ENCODE data around the gene PSMC1.
"Not testable (repeated sequence)": the region's sequence is repeated elsewhere in the genome, so short reads cannot be mapped to it uniquely, and the experiment has no call there.

PSMC1 gene

DNA sequence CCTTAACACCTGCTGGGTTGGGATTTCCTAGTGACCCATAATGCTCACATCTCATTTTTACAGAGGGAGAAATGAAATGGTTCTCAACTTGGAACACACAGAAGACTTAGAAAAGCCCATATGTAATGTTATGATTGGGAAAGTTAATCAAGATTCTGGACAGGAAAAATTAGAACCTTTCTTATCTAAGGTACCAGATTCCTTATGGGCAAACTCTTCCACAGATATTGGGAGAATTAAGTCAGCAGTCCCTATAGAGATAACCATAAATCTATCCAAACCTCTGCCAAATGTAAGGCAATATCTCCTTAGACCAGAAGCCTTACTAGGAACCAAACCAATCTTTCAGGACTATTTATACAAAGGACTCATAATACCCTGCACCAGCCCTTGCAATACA lies 13.9 kb upstream of the PSMC1 start:
- TF ChIP-seq, protein P1, sequence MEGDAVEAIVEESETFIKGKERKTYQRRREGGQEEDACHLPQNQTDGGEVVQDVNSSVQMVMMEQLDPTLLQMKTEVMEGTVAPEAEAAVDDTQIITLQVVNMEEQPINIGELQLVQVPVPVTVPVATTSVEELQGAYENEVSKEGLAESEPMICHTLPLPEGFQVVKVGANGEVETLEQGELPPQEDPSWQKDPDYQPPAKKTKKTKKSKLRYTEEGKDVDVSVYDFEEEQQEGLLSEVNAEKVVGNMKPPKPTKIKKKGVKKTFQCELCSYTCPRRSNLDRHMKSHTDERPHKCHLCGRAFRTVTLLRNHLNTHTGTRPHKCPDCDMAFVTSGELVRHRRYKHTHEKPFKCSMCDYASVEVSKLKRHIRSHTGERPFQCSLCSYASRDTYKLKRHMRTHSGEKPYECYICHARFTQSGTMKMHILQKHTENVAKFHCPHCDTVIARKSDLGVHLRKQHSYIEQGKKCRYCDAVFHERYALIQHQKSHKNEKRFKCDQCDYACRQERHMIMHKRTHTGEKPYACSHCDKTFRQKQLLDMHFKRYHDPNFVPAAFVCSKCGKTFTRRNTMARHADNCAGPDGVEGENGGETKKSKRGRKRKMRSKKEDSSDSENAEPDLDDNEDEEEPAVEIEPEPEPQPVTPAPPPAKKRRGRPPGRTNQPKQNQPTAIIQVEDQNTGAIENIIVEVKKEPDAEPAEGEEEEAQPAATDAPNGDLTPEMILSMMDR (IDR thresholded peaks at IDR 0.05; ENCODE audit: extremely low read depth, insufficient read depth, missing control alignments) = no peak
- in situ Hi-C loops (cut with MboI; ENCODE audit: low pct_unique_long_range_greater_than_20kb, low sequenced_read_pairs, unreplicated experiment) = loop anchor here (25.0 kb wide), 1 partner anchor 1230 kb away; no protein-coding TSS in a partner anchor
- no peak for DNase-seq (ENCODE audit: low spot score)

DNA sequence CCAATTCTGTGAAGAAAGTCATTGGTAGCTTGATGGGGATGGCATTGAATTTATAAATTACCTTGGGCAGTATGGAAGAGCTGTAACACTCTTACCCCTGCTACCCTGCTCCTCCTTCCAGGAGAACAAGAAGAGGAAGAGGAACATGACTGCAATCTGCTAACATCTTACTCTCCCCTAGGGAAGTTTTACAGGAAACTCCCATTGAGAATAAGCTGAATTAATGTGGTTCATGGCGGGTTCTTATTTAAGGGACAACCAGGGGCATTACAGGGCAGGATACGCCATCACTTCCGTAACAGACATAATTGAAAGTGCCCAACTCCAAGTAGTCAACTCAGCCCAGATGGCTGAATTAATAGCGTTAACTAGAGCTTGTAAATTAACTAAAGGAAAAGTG lies 9.4 kb upstream of the PSMC1 start:
- in situ Hi-C loops (cut with MboI; ENCODE audit: low pct_unique_long_range_greater_than_20kb, low sequenced_read_pairs, unreplicated experiment) = loop anchor here (25.0 kb wide), 1 partner anchor 1235 kb away; no protein-coding TSS in a partner anchor
- no peak for DNase-seq (ENCODE audit: low spot score)
- TF ChIP-seq, protein P1 (IDR thresholded peaks at IDR 0.05; ENCODE audit: extremely low read depth, insufficient read depth, missing control alignments) = no peak

DNA sequence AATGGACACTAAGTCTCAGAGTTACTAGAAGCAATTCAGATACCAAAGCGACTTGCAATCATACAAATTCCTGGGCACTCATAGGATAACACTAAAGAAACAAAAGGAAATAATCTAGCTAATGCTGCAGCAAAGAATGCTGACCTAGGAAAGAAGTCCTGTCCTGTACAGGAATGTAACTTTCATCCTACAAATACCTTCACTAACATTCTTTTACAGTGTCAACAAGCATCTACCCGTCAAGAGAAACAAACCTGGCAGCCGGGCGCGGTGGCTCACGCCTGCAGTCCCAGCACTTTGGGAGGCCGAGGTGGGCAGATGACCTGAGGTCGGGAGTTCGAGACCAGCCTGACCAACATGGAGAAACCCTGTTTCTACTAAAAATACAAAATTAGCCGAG lies 8.9 kb upstream of the PSMC1 start:
- in situ Hi-C loops (cut with MboI; ENCODE audit: low pct_unique_long_range_greater_than_20kb, low sequenced_read_pairs, unreplicated experiment) = loop anchor here (25.0 kb wide), 1 partner anchor 1235 kb away; no protein-coding TSS in a partner anchor
- not testable (repeated sequence) for DNase-seq (ENCODE audit: low spot score)

DNA sequence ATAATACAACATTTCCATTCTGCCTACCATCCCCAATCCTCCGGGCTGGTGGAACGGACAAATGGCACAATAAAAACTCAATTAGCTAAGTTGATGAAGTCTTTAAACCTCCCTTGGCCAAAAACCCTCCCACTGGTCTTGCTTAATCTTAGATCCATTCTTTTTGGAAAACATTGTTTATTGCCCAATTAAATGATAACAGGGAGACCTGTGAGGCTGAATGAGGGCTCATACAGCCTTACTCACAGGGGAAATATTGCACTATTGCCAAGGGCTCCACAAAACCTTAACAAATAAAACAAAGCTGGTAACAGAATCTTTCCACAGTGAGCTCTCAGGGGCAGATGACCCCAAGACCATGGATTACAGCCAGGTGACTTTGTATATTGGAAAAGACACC lies 7.8 kb upstream of the PSMC1 start:
- TF ChIP-seq, protein P1 (IDR thresholded peaks at IDR 0.05; ENCODE audit: extremely low read depth, insufficient read depth, missing control alignments) = no peak
- DNase-seq (ENCODE audit: low spot score) = no peak
- in situ Hi-C loops (cut with MboI; ENCODE audit: low pct_unique_long_range_greater_than_20kb, low sequenced_read_pairs, unreplicated experiment) = loop anchor here (25.0 kb wide), 1 partner anchor 1236 kb away; no protein-coding TSS in a partner anchor

DNA sequence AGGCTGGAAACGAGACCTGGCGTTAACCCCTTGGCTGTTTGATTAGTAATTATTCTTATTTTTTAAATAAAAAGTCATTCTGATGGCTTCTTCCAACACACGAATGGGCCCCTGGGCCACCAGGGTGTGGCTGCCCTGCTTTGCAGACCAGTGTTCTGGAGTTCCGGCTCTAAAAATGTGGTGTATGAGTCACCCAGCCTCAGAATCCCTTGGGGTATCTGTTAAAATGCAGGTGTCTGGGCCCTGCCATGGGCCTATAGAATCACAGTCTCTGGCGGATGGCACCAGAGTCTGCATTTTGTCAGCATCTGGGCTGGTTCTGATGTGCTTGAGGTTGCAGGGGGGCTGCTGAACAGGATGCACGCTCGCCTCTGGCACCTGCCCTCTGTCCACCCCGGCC lies 2.5 kb upstream of the PSMC1 start:
- in situ Hi-C loops (cut with MboI; ENCODE audit: low pct_unique_long_range_greater_than_20kb, low sequenced_read_pairs, unreplicated experiment) = no loop called here
- no peak for DNase-seq (ENCODE audit: low spot score)
- TF ChIP-seq, protein P1 (IDR thresholded peaks at IDR 0.05; ENCODE audit: extremely low read depth, insufficient read depth, missing control alignments) = no peak

DNA sequence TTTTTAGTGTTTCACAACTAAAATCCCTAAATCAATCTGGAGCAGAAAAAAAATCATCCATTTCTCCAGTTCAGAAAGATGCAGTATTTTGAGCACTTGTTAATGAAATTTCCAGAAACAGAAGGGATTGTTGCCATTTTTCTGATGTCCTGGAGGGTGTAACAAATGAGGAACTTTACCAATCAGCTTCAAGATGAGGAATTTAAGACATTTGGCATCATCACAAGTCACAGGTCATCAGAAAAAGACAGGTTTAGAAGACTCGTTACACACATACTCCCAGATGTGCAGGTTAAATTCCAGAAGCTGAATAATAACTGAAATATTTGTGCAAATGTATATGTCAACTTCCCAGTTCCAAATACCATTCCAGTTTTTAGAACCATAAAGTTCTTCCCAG lies 482 bp upstream of the PSMC1 start:
- in situ Hi-C loops (cut with MboI; ENCODE audit: low pct_unique_long_range_greater_than_20kb, low sequenced_read_pairs, unreplicated experiment) = no loop called here
- DNase-seq (ENCODE audit: low spot score) = no peak
- TF ChIP-seq, protein P1 (IDR thresholded peaks at IDR 0.05; ENCODE audit: extremely low read depth, insufficient read depth, missing control alignments) = no peak

DNA sequence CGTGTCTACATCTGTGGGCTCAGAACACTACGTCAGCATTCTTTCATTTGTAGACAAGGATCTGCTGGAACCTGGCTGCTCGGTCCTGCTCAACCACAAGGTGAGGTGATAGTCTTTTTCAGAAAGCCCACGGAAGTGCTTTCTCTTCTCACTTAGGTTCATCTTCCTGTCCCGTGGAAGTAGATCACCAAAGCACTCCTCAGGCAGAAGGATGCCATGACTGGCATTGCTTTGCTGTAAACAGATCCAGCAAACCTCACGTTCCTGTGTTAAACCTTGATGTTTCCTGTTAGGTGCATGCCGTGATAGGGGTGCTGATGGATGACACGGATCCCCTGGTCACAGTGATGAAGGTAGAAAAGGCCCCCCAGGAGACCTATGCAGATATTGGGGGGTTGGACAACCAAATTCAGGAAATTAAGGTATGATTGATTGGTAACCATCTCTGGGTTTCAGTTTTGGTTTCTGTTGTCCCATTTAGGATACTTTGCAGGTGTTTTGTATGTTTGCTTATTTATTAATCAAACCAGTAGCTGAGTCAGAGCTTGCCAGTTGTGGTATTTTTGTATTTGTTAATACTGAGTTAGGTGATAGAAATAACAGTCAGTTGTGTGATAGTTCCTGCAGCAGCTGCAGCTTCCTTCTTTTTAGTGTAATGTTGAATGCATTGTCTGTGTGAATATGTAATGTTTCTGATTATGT lies 7.5 kb downstream of the PSMC1 start:
- DNase-seq (ENCODE audit: low spot score) = peak; percentile 27
- in situ Hi-C loops (cut with MboI; ENCODE audit: low pct_unique_long_range_greater_than_20kb, low sequenced_read_pairs, unreplicated experiment) = no loop called here
- TF ChIP-seq, protein P1 (IDR thresholded peaks at IDR 0.05; ENCODE audit: extremely low read depth, insufficient read depth, missing control alignments) = no peak
